ENCODE results near the gene CDC25C. TPM values are rescaled to one million over a fixed set of nuclear protein-coding genes. Genes with fewer than 3 reads are reported as not detected.
A peak's percentile ranks its signal among the peaks of the same experiment; 100 is the strongest.
"Not testable (repeated sequence)": the region's sequence is repeated elsewhere in the genome, so short reads cannot be mapped to it uniquely, and the experiment has no call there.

The CDC25C gene
- total RNA-seq, 1 donor from 2014 or later = not detected

DNA sequence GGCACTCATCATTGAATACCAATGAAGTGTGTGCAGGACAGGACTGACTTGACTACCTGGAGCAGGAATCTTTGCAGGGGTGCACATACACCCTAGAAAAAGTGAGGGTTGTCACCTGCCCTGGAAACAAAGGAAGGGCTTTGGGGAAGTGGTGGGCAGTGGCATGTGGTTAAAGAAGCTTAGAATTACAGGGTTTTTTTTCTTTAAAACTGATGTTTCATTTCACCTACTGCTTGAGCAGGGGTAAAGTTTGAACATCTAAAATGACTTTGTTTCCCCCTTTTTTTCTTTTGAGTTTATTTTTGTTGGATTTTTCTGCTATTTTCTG lies 18.9 kb upstream of the CDC25C start:
- intact Hi-C loops (cut with DNase I) = no loop called here
- no peak for ATAC-seq
- no peak for DNase-seq (ENCODE audit: low spot score)

DNA sequence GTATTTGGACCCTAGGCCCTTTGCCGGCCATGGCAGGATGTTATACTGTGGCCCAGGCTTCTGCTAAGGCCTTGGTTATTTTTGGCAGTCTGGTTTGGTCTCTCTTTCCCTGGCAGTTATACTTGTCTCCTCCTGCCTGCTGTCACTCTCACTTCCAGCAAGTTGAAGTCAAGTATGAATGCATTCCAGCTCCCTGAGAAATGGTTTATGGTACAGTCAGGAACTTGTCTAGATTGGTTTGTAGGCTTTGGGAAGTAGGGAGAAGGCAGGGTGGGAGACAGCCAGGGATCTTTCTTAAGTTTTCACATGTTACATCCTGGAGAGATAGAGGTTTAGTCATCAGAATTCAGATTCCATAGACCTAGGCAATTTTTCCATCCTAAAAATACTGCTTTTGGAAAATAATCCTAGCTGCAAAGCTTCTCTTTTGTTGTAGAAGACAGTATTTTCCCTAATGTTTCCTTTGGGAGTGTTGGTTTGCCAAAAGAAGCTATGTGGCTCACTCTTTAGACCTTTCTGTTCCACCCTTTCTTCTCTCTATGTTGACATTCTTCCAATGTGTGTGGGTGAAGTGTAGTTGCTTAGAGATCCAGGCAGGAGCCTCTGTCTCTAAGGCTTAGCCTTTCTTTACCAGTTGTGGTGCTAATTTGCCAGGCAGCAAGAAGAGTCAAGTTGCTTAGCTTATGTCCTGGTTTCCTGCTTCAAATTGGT lies 18.4 kb upstream of the CDC25C start:
- intact Hi-C loops (cut with DNase I) = no loop called here
- peak; percentile 31 for ATAC-seq

GRCh38 chr5:138346889-138347288 lies 15.3 kb upstream of the CDC25C start:
- intact Hi-C loops (cut with DNase I) = no loop called here
- no peak for ATAC-seq
- DNase-seq (ENCODE audit: low spot score) = no peak

More for the DNA sequence above, 18.4 kb upstream of the CDC25C start:
- DNase-seq (ENCODE audit: low spot score) = no peak

DNA sequence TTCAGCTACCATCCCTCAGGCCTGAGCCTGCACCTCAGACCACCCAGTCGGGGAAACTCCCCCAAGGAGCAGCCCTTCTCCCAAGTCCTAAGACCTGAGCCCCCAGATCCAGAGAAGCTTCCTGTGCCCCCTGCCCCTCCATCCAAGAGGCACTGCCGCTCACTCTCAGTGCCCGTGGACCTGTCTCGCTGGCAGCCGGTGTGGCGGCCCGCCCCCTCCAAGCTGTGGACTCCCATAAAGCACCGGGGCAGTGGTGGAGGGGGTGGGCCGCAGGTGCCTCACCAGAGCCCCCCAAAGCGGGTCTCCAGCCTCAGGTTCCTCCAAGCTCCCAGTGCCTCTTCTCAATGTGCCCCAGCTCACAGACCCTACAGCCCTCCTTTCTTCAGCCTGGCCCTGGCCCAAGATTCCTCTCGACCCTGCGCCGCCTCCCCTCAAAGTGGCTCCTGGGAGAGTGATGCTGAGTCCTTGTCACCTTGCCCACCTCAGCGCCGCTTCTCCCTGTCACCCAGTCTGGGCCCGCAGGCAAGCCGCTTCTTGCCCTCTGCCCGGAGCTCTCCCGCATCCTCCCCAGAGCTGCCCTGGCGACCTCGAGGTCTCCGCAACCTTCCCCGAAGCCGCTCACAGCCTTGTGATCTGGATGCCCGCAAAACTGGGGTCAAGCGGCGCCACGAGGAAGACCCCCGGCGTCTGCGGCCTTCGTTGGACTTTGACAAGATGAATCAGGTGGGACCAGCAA lies 13.5 kb upstream of the CDC25C start:
- ATAC-seq = no peak
- no peak for DNase-seq (ENCODE audit: low spot score)
- intact Hi-C loops (cut with DNase I) = no loop called here

GRCh38 chr5:138340008-138340407 lies 8.4 kb upstream of the CDC25C start:
- DNase-seq (ENCODE audit: low spot score) = no peak
- intact Hi-C loops (cut with DNase I) = no loop called here

DNA sequence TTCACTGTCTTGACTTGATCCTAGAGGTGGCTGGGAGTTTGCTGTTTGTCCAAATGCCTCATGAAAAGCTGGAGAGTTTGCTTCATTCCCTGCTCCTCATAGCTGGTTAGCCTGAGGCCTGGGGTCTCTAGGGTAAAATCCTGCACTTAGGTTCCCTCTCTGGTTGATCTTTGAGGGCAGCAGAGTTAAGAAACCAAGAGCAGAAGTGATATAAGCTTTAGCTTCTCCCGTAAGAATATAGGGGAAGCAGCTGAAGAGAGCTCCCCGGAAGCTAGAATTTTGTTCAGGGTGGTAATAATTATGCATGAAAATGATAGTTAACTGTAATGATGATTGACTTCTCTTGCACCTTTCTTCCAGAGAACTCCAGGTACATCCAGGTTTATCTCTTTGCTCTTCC lies 7.9 kb upstream of the CDC25C start:
- ATAC-seq = no peak
- intact Hi-C loops (cut with DNase I) = no loop called here
- DNase-seq (ENCODE audit: low spot score) = no peak

More at GRCh38 chr5:138340008-138340407, 8.4 kb upstream of the CDC25C start:
- ATAC-seq = no peak

- no peak for DNase-seq (ENCODE audit: low spot score)
- intact Hi-C loops (cut with DNase I) = no loop called here
- no peak for ATAC-seq
Measured at GRCh38 chr5:138339091-138339456, 7.5 kb upstream of the CDC25C start.

GRCh38 chr5:138338411-138339090 lies 6.9 kb upstream of the CDC25C start:
- no peak for ATAC-seq
- intact Hi-C loops (cut with DNase I) = no loop called here

DNA sequence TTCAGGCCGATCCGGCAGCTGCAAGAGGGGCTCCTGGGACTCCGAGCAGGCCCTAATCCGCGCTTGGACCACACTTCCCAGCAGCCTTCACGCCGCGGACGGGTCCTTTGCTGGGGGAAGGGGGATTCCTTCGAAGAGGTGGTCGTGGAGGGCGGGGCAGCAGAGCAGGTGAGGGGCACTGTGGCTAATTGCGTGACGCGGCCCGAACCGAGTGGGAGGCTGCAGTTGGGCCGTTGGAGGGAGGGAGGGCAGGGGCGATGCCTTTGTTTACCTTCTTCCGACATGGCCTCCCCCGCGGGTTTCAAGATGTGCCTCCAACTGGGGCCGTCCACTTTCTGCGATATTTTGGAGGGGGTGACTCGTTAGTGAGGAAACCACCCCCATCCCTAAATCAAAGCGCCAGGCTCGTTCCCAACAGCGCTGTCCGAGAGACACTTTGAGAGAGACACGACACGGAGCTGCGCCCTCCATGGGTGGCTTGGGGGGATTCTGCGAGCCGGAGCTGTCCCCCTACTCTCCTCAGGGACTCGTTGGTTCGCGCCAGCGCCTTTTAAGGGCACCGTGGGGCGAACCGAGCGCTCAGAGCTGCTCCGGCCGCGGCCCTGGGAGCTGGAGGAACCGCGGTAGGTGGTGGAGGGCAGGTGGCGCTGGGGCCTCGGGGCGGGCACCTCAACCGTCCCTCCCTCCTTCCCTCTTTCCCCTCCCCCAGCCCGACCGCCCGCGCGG lies 6.2 kb upstream of the CDC25C start, which contains the start of gene FAM53C:
FAM53C (plus strand) TSS at position 582 of the 726 bp plus-strand sequence. CDS start 3,070 bp downstream, outside the sequence.
- intact Hi-C loops (cut with DNase I) = no loop called here
- peak; percentile 95 for DNase-seq (ENCODE audit: low spot score)
- peak; percentile 96 for ATAC-seq

More at GRCh38 chr5:138338411-138339090, 6.9 kb upstream of the CDC25C start:
- no peak for DNase-seq (ENCODE audit: low spot score)

- intact Hi-C loops (cut with DNase I) = no loop called here
- DNase-seq (ENCODE audit: low spot score) (peak; percentile 90), ATAC-seq (peak; percentile 84)
Measured at GRCh38 chr5:138336952-138337684, 5.5 kb upstream of the CDC25C start.

DNA sequence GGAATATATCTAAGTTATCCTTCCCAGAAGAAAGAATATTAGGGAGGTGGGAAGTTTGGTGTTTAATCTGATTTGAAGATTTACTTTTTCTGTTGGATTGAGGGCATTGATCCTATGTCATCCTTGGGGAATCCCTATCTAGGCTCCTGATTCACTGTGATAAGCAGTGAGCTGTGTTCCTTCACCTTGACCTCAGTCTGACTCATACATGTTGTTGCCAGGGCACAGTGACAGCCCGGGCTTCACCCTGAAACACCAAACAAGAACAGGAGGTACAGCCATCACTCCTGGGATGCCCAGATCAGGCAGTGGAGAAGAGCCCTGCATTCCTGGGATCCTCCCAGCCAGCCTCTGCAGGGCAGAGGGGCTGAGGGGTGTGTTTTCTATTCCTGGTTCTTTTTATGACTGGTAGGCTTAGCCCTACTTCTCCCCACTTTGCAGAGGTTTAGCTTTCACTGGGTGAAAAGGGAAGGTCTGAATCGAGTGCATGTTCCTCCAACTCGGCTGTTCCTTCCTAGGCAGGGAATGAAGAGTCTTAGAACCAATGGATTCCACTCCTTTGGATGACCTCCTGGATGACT lies 3.4 kb upstream of the CDC25C start:
- DNase-seq (ENCODE audit: low spot score) (no peak), ATAC-seq (no peak)
- intact Hi-C loops (cut with DNase I) = no loop called here

DNA sequence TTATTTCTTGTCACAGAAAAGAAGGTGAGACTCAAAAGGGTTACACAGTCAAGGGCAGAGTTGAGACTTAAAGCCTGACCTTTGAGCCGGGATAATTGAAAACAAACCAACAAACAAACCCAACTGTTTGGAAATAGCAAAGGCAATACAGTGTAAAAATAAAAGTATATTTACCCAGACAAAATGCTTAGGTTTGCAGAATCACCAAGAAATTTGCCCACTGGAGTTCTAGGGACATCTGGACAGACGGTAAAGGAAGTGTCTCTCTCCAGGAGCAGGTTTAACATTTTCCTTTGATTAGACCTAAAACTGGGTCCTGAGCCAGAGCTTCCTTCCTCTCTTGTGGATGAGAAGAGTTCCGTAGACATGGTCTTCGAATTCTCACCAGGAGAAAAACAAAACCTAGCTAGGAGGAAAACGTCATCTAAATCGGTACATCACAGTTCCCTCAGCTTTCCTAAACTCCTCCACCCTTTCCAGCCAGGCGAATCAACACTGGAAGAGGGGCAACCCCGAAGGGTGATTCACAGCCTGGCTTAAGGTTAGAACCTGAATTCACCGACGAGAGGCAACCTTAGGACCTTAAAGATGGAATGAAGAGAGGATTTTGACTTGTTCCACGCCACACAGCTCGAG lies 673 bp downstream of the CDC25C start:
- no peak for ATAC-seq
- DNase-seq (ENCODE audit: low spot score) = no peak
- intact Hi-C loops (cut with DNase I) = no loop called here

DNA sequence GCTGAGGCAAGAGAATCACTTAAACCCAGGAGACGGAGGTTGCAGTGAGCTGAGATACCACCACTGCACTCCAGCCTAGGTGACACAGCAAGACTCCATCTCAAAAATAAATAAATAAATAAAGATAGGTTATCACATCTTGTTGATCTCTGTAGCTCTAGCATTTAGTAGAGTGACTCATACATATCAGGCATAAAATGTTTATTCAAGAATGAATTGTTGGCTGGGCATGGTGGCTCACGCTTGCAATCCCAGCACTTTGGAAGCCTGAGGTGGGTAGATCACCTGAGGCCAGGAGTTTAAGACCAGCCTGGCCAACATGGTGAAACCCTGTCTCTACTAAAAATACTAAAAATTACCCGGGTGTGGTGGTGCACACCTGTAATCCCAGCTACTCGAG lies 13.4 kb downstream of the CDC25C start:
- DNase-seq (ENCODE audit: low spot score); intact Hi-C loops (cut with DNase I); ATAC-seq: not testable (repeated sequence)

- DNase-seq (ENCODE audit: low spot score) (no peak), ATAC-seq (no peak)
- intact Hi-C loops (cut with DNase I) = no loop called here
Measured at GRCh38 chr5:138316355-138316754, 15.2 kb downstream of the CDC25C start.

- intact Hi-C loops (cut with DNase I) = no loop called here
Measured at GRCh38 chr5:138315751-138316278, 15.8 kb downstream of the CDC25C start.

DNA sequence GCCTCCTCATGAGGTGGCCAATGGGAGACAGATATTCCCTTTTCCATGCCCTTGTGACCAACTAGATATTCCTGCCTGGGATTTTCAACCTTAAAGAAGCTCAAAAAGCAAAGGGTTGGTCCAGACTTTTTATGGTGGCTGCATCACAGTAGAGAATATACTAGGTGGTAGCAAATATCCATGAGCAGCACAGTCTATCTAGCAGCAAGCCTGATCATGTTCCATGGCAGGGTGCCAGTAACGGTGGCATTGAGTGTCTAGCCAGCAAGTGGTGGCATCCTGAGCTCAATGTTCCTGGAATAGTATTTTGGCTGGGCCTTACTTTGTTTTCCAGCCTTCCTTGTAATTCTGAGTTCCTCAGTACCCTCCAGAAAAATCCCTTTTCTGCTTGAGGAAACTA lies 25.8 kb downstream of the CDC25C start:
- no peak for DNase-seq (ENCODE audit: low spot score)
- intact Hi-C loops (cut with DNase I) = no loop called here

More at GRCh38 chr5:138315751-138316278, 15.8 kb downstream of the CDC25C start:
- ATAC-seq (no peak), DNase-seq (ENCODE audit: low spot score) (no peak)

GRCh38 chr5:138303372-138303771 lies 28.2 kb downstream of the CDC25C start:
- intact Hi-C loops (cut with DNase I) = no loop called here
- ATAC-seq (no peak), DNase-seq (ENCODE audit: low spot score) (no peak)

More for the DNA sequence above, 25.8 kb downstream of the CDC25C start:
- no peak for ATAC-seq

DNA sequence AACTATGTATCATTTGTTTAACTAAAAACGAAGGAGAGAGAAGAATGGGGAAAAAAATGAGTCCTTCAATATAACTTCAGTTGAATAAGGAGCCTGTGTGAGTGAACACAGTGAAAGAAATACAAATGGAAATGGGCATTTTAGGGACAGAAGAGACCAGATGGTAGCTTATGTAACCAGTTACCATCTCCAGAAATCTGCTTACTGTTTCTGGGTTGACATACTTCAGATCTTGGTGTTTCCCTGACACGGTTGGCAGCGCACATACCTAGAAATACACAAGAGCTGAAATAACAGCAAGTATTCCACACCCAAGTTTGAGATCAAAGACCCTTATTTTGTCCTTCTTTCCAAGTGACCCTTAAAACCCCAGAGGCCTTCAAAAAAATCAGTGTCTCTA lies 42.3 kb downstream of the CDC25C start:
- ATAC-seq (no peak), DNase-seq (ENCODE audit: low spot score) (no peak)
- intact Hi-C loops (cut with DNase I) = no loop called here

Measured in sciatic nerve (tissue), 2 donors.